GM21423 (cell line): Measurements from ENCODE around the gene HOPX.
"Not testable (repeated sequence)": the region's sequence is repeated elsewhere in the genome, so short reads cannot be mapped to it uniquely, and the experiment has no call there.

Experiments used
- ATAC-seq: cut with Tn5 transposase; IDR thresholded peaks from one replicate; pipeline ENCODE4 v1.9.1; 2021; ENCODE audit warnings: mild to moderate bottlenecking, moderate library complexity; ENCODE audit not compliant: unreplicated experiment

Gene HOPX

DNA sequence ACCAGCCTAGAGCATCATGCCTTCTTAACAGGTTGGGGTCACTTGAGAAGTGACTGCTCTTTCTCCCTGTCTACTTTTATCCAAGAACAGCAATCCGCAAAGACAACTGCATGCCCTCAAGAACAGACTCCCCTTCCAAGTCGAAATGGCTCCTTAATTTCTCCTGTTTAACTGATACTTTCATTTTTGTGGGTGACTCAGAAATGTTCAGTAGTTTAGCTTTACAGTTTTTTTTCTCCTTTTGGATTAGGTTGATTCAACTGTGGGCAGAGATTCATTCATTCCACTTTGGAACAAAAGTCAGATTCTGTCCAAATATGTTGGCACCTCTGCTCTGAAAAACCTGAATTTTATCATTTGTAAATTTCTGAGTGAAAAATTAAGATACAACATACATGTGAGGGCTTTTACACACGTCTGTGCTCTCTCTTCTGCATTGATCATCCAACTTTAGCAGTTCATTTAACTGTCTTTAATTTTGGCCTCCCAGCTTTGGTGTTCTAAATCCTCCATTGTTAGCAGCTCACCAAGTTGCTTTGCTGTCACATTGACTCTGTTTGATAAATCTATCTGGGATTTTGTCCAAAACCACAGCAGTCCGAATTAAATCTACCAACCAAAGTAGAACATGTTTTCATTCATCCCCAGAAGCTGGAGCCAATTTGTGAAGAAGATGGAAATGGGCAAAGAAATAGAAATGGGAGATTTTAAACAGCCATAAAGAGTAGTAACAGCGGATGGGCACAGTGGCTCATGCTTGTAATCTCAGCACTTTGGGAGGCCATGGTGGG lies 50.0 kb downstream of the HOPX start:
- ATAC-seq = no peak

DNA sequence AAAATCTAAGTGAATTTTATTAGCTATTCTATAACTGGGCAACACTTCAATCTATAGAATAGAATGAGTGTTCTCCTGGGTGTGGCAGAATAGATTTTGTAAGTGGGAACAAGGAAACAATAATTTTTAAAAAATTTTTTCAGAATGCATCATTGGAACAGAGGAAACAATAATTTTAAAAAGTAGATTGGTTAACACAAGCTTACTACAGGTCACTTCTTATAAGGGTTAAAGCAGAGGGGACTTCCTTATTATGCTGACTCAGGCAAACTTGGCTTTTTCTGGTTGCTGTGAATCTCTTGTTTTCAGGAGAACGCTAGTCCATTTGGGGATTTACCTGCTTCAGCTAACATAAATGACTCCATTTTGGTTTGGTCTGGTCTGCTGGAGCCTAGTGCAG lies 52.5 kb downstream of the HOPX start:
- ATAC-seq = no peak

DNA sequence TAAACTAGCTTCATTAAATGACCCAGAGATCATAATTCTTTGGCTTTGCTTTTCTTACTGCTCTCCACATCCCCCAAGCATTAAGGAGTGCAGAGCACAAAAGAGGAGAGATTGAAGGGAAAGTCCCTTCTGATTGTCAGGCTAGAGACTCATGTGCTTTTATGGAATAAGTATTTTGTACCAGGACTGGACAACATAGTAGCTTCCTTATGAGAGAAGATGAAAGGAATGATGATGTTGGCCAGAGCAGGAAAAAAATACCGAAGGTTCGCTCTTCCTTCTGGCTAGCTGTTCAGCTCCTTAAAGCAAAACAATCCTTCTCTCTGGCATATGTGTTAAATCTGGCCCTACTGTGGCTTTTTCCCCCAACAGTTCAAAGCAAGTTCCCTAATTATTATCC lies 53.1 kb downstream of the HOPX start:
- ATAC-seq = no peak

DNA sequence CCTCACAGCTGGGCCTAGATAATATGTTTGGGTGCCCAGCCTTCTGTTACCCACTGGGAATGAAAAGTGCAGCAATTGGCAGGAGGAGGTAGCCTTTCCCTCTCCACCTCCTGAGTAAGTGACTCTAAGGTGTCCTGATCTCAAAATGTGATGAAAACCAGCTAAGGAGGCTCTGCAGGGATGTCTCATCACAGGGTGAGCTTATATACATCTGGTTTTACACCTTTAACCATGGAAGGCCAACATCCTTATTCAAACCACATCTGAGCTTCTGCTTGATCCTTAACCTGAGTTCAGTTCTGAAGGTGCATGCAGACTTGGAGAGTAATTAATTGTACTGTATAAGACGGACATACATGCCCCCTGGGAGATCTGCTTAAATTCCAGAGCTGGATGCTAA lies 53.7 kb downstream of the HOPX start:
- ATAC-seq = no peak

DNA sequence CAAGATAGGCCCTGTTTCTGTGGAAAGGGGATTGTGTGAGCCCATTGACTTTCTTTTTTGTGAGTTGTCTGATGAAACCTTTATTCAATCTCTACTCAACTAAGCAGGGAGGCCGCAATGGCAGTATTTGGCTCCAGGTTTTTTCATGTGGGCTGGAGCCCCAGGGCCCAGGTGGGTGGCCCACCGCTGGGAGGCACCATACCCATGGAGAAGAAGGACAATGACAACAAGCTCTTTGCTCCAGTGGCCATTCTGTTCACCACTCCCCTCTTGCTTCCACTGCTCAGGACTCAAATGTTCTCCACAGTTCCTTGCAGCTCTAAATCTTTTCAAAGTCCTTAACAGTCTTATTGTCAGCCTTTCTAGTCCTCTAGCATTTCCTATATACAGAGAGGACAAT lies 54.1 kb downstream of the HOPX start:
- ATAC-seq = no peak

DNA sequence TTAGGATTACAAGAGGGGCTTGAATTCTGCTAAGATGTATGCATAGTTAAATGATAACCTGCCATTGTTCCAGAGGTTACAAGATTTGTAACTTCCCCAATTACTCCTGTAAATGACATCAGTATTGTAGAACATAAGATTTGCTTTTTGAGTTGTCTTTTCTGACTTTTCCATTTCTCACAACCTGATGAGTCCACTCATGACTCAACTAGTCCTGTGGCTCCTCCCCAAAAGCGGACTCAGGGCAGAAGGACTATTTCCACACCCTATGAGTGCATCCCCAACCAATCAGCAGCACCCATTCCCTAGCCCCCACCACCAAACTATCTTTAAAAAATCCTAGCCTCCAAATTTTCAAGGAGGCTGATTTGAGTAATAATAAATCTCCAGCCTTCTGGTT lies 54.7 kb downstream of the HOPX start:
- no peak for ATAC-seq

DNA sequence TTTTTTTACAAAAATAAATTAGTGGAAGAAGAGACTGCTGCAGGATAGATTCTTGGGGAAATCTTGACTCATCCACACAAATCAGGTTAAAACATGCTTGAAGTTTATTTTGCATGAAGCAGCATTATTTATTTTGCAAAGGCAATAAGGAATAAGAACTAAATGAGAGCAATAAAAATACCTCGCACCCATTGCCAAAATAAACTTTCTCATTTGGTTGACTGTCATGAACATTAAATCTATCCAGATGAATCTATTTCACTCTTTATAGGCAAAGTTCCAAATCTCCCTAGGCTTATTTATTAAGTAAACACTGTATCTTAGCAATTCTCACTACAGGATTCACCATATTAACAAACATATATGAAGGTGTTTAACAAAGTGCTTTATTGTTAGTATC lies 58.9 kb downstream of the HOPX start:
- no peak for ATAC-seq

DNA sequence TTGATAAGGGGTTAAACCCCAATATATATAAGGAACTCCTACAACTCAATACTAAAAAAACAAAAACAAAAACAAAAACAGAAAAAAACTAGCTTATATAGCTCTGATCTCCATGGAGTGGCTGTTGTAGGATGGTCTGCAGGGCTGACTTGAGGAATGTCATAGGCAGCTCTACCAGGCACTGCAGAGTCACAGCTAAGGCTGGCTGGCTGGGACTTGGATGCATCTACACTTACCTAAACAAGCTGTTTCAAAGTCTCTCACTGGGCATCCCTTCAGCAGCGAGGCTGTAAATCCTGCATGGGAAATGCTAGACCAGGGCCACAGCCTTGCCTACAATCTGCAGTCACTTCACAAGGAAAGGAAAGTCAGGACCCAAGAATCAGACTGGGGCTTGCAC lies 61.3 kb downstream of the HOPX start:
- no peak for ATAC-seq

DNA sequence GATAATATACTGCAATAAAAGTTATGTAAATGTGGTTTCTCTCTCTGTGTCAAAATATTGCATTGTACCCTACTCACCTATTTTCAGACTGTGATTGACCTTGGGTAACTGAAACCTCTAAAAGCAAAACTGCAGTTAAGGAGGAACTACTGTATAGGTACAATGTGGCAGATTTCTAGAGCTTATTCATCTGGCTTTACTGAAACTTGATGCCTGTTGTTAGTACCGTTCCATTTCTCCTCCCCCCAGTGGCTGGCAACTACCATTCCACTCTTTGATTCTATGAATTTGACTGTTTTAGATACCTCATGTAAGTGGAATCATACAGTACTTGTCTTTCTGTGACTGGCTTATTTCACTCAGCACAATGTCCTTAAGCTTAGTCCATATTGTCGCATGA lies 61.9 kb downstream of the HOPX start:
- no peak for ATAC-seq

DNA sequence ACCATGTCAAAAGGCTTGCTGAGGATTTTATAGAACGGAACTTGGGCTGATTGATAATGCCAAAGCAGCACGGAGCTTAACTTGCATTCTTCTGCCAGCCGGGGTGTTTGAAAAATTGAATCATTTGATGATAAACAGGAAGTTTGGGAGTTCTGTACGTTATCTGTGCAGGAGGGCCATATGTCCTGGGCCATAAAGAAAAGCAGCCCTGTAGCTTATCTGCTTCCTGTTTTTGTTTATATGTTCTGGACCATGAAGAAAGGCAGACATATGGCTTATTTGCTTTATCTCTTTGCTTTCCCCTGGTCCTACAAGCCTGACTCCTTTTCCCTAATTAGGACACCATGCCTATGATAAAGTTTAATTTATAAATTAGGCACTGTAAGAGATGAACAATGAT lies 62.4 kb downstream of the HOPX start:
- ATAC-seq = no peak

DNA sequence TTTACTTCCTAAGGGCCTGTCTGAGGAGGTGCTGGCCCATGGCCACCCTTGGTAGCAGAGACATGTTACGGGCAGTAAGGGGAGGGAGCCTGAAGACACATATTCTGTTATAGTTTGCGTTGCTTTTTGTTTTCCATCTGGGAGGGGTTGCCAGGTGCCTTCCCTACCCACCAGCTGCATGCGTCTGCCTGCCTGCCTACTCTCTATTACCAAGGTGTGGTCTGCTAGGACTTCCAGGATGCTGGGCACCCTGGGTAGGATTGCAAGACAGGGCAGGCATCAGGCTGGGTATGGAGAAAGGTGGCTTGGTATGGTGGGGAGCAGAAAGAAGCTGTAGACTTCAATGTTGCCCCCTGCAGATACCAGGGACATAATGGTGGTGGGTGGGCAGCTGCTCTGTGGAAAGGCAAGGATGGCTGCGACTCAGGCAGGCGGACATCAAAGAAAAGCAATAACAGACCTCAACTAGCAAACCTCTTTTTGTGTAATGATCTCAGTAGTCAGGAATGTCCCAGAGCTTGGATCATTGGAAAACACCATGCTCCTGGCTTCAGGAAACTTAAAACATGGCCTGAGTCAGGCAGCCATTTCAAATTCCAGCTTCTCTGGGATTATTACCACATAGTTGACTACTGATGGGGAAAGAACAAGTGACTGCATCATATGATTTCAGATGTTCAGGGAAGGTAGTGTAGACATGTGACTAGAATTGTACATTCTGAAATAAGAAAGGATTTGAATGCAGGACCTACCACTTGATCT lies 67.8 kb downstream of the HOPX start:
- ATAC-seq = no peak

DNA sequence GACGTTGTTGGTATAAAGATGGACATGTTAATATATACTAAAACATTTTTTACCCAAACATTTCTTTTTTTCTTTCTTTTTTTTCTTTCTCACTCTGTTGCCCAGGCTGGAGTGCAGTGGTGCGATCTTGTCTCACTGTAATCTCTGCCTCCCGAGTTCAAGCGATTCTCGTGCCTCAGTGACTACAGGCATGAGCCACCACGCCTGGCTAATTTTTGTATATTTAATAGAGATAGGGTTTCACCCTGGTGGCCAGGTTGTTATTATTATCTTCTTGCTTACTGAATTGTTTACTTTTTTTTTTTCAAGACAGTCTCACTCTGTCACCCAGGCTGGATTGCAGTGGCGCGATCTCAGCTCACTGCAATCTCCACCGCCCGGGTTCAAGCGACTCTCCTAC lies 68.8 kb downstream of the HOPX start:
- ATAC-seq = no peak

DNA sequence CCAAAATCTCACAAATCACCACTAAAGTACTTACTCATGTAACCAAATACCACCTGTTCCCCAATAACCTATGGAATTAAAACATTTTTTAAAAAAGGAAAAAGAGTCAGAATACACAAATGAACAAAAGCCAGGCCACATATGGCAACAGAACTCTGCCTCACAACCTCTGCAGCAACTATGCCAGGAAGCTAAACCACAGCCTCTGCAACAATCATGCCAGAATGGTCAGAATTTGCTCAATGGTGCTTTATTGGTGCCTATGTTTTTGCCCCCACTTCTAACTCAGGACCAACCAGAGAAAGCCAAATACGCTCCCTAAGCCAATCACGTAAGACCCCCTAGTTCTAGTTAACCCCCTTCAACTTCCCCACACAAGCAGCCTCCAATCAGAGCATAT lies 69.6 kb downstream of the HOPX start:
- no peak for ATAC-seq

DNA sequence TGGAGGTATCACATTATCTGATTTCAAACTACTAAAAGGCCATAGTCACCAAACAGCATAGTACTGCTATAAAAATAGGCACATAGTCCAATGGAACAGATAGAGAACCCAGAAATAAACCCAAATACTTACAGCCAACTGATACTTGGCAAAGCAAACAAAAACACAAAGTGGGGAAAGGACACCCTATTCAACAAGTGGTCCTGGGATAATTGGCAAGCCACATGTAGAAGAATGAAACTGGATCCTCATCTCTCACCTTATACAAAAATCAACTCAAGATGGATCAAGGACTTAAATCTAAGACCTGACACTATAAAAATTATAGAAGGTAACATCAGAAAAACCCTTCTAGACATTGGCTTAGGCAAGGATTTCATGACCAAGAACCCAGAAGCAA lies 70.9 kb downstream of the HOPX start:
- ATAC-seq = not testable (repeated sequence)

DNA sequence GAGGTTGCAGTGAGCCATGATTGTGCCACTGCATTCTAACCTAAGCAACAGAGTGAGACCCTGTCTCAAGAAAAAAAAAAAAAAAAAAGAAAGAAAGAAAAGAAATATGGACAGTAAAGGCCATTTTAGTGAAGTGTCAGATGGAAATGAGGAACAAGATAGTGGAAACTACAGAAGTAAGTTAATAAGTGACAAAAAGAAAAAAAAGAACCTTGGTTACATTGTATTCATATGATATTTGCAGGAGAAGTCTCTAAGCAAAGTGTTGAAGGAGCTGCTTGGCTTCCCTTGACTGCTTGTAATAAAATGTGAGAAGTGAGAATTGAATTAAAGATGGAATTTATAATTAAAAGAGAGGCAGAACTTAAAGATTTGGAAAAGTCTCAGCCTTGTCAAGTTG lies 73.2 kb downstream of the HOPX start:
- no peak for ATAC-seq

DNA sequence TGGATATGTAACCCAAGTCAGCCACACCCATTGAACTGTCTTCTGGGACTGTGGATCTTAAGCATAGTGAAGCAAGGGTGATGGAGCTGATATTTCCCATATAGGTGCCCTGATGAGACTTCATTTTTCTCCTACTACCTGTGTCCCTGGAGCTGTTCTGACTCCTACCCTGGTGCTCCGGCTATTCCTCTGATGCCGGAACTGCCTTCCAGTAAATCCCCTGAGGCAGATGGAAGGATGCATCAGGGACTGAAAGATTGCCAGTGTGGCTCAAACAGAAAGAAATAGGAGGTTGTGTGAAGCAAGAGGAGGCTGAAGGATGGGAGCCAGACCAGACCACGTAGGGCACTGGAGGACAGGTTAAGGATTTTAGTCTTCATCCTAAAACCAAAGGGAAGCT lies 74.7 kb downstream of the HOPX start:
- no peak for ATAC-seq

DNA sequence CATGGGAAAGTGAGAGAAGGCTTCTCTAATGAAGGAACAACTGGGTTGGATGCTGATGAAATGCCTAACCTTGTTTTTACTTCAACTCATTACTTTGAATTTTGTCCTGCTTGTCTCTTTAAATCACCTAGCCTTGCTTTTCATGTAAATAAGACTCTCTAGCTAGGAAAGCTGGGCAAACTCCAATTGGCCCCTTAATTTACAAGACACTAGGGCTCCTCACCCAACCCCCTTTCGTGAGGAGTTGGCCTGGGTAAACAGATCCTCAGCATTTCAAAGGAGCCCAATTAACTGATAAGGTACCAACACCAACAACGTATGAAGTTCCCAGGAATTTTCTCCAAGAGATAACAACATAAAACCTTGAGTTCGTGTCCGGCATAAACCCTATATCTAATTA lies 75.6 kb downstream of the HOPX start:
- ATAC-seq = not testable (repeated sequence)

DNA sequence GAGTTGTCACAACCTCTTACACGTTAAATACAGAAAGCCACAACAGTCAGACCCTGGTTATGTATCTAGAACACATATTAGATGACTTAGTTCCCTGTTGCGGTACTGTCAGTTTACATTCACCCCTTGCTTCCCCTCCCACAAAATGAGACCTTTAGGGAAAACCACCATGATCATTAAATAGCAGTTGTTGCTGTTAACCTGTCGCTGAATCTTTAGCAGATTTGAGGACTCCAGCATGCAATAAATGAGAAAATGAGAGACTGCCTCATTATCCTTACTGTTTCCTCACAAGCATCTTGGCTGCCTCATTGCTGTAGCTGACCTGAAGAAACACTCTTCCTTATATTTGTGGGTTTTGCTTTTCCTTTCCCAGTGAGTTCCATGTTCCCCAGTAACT lies 77.8 kb downstream of the HOPX start:
- no peak for ATAC-seq
